ENCODE measurements around the gene HOXB4.

The HOXB4 gene

GRCh38 chr17:48569674-48570324 is 8.4 kb downstream of the HOXB4 start:
- Histone ChIP-seq H4K12ac (ENCODE audit: low read depth, low read length) (no peak overlapping the region), H2BK120ac (ENCODE audit: insufficient read depth, low read length, poor library complexity) (peak overlapping the region; percentile 86), H2AK5ac (ENCODE audit: low read length) (no peak overlapping the region), H3K27me3 (ENCODE audit: insufficient read depth, low read length) (peaks cover 7% of the 10 kb centered on the region), H2BK5ac (ENCODE audit: low read depth, low read length, poor library complexity) (peak overlapping the region; percentile 71), H4K8ac (ENCODE audit: low read depth, low read length) (no peak overlapping the region), H3K79me1 (ENCODE audit: low read length) (peaks cover 13% of the 10 kb centered on the region), H3K9ac (ENCODE audit: low read length) (no peak overlapping the region), H3K4me2 (ENCODE audit: low read length) (peak overlapping the region; percentile 54), H3K18ac (ENCODE audit: low read length) (peak overlapping the region; percentile 26), H3K4me1 (ENCODE audit: control insufficient read depth in 1 of 2, insufficient read depth in 2 of 2, low read length in 2 of 2) (peaks cover 23 to 42% of the 10 kb centered on the region in 2 experiments), H4K91ac (ENCODE audit: low read depth, low read length) (peak overlapping the region; percentile 76), H2AFZ (ENCODE audit: insufficient read depth, low read length, poor library complexity) (no peak overlapping the region), H3K14ac (ENCODE audit: low read length) (peak overlapping the region; percentile 17), H3K79me2 (ENCODE audit: control insufficient read depth, insufficient read depth, low read length, poor library complexity) (no peaks in the 10 kb centered on the region), H3K4ac (ENCODE audit: low read depth, low read length) (peak overlapping the region; percentile 24), H2BK12ac (ENCODE audit: low read length) (peak overlapping the region; percentile 41), H3K9me3 (ENCODE audit: insufficient read depth, low read depth, low read length) (no peaks in the 10 kb centered on the region), H3K27ac (ENCODE audit: low read depth, low read length) (peak overlapping the region; percentile 76), H3K36me3 (ENCODE audit: control insufficient read depth in 1 of 2, insufficient read depth in 2 of 2, low read length in 2 of 2) (no peaks in the 10 kb centered on the region), H3K4me3 (ENCODE audit: low read depth, low read length) (no peak overlapping the region), H3K23ac (ENCODE audit: low read length) (no peak overlapping the region)
- no CpG with 5 or more reads among the region's 6 CpGs for WGBS (ENCODE audit: extremely low coverage, insufficient coverage, insufficient read length)
- no peak for DNase-seq

GRCh38 chr17:48569240-48569582 is 8.9 kb downstream of the HOXB4 start:
- no peak overlapping the region for H2BK120ac ChIP-seq (ENCODE audit: insufficient read depth, low read length, poor library complexity)
- no peak overlapping the region for H3K4ac ChIP-seq (ENCODE audit: low read depth, low read length)
- no peak overlapping the region for H3K9ac ChIP-seq (ENCODE audit: low read length)
- DNase-seq, result no peak
- no peak overlapping the region for H2BK12ac ChIP-seq (ENCODE audit: low read length)
- H3K9me3 ChIP-seq (ENCODE audit: insufficient read depth, low read depth, low read length), result peaks cover 4% of the 10 kb centered on the region
- H4K8ac ChIP-seq (ENCODE audit: low read depth, low read length), result no peak overlapping the region
- H3K27me3 ChIP-seq (ENCODE audit: insufficient read depth, low read length), result peaks cover 11% of the 10 kb centered on the region
- no CpG with 5 or more reads among the region's 3 CpGs for WGBS (ENCODE audit: extremely low coverage, insufficient coverage, insufficient read length)
- no peak overlapping the region for H3K4me2 ChIP-seq (ENCODE audit: low read length)
- H3K4me1 ChIP-seq (ENCODE audit: control insufficient read depth in 1 of 2, insufficient read depth in 2 of 2, low read length in 2 of 2), result peaks cover 27 to 46% of the 10 kb centered on the region in 2 experiments
- H3K23ac ChIP-seq (ENCODE audit: low read length), result no peak overlapping the region
- no peaks in the 10 kb centered on the region for H3K36me3 ChIP-seq (ENCODE audit: control insufficient read depth in 1 of 2, insufficient read depth in 2 of 2, low read length in 2 of 2)
- H2AK5ac ChIP-seq (ENCODE audit: low read length), result no peak overlapping the region
- H3K18ac ChIP-seq (ENCODE audit: low read length), result no peak overlapping the region
- no peak overlapping the region for H2BK5ac ChIP-seq (ENCODE audit: low read depth, low read length, poor library complexity)
- no peaks in the 10 kb centered on the region for H3K79me2 ChIP-seq (ENCODE audit: control insufficient read depth, insufficient read depth, low read length, poor library complexity)
- no peak overlapping the region for H3K4me3 ChIP-seq (ENCODE audit: low read depth, low read length)
- no peak overlapping the region for H4K12ac ChIP-seq (ENCODE audit: low read depth, low read length)
- no peak overlapping the region for H2AFZ ChIP-seq (ENCODE audit: insufficient read depth, low read length, poor library complexity)
- no peak overlapping the region for H3K27ac ChIP-seq (ENCODE audit: low read depth, low read length)
- H4K91ac ChIP-seq (ENCODE audit: low read depth, low read length), result no peak overlapping the region
- peaks cover 17% of the 10 kb centered on the region for H3K79me1 ChIP-seq (ENCODE audit: low read length)
- no peak overlapping the region for H3K14ac ChIP-seq (ENCODE audit: low read length)

- H4K91ac ChIP-seq (ENCODE audit: low read depth, low read length), result peak overlapping the region; percentile 21
- peak overlapping the region; percentile 48 for H2BK12ac ChIP-seq (ENCODE audit: low read length)
- H3K4me3 ChIP-seq (ENCODE audit: low read depth, low read length), result no peak overlapping the region
- H3K79me2 ChIP-seq (ENCODE audit: control insufficient read depth, insufficient read depth, low read length, poor library complexity), result no peaks in the 10 kb centered on the region
- peaks cover 17% of the 10 kb centered on the region for H3K79me1 ChIP-seq (ENCODE audit: low read length)
- H2BK120ac ChIP-seq (ENCODE audit: insufficient read depth, low read length, poor library complexity), result peak overlapping the region; percentile 23
- H3K27me3 ChIP-seq (ENCODE audit: insufficient read depth, low read length), result peaks cover 11% of the 10 kb centered on the region
- whole genome bisulfite sequencing (ENCODE audit: extremely low coverage, insufficient coverage, insufficient read length), result no CpG with 5 or more reads among the region's 33 CpGs
- H2AK5ac ChIP-seq (ENCODE audit: low read length), result no peak overlapping the region
- peak overlapping the region; percentile 44 for H3K14ac ChIP-seq (ENCODE audit: low read length)
- H3K18ac ChIP-seq (ENCODE audit: low read length), result peak overlapping the region; percentile 68
- no peak overlapping the region for H4K12ac ChIP-seq (ENCODE audit: low read depth, low read length)
- no peak overlapping the region for H4K8ac ChIP-seq (ENCODE audit: low read depth, low read length)
- no peak overlapping the region for H3K9ac ChIP-seq (ENCODE audit: low read length)
- no peak overlapping the region for H3K4me2 ChIP-seq (ENCODE audit: low read length)
- H3K27ac ChIP-seq (ENCODE audit: low read depth, low read length), result no peak overlapping the region
- peak overlapping the region; percentile 7 for H3K4ac ChIP-seq (ENCODE audit: low read depth, low read length)
- H3K4me1 ChIP-seq (ENCODE audit: control insufficient read depth in 1 of 2, insufficient read depth in 2 of 2, low read length in 2 of 2), result peaks cover 27 to 44% of the 10 kb centered on the region in 2 experiments
- H2AFZ ChIP-seq (ENCODE audit: insufficient read depth, low read length, poor library complexity), result no peak overlapping the region
- no peak overlapping the region for H3K23ac ChIP-seq (ENCODE audit: low read length)
- no peaks in the 10 kb centered on the region for H3K36me3 ChIP-seq (ENCODE audit: control insufficient read depth in 1 of 2, insufficient read depth in 2 of 2, low read length in 2 of 2)
- DNase-seq, result no peak
- H2BK5ac ChIP-seq (ENCODE audit: low read depth, low read length, poor library complexity), result no peak overlapping the region
- H3K9me3 ChIP-seq (ENCODE audit: insufficient read depth, low read depth, low read length), result peaks cover 4% of the 10 kb centered on the region
These were observed 9.5 kb downstream of the HOXB4 start for GRCh38 chr17:48568499-48569239.

GRCh38 chr17:48567646-48568354 is 10.3 kb downstream of the HOXB4 start:
- Histone ChIP-seq H3K4me3 (ENCODE audit: low read depth, low read length) (no peak overlapping the region), H2AK5ac (ENCODE audit: low read length) (no peak overlapping the region), H3K9ac (ENCODE audit: low read length) (no peak overlapping the region), H3K79me2 (ENCODE audit: control insufficient read depth, insufficient read depth, low read length, poor library complexity) (no peaks in the 10 kb centered on the region), H4K8ac (ENCODE audit: low read depth, low read length) (no peak overlapping the region), H3K14ac (ENCODE audit: low read length) (no peak overlapping the region), H2AFZ (ENCODE audit: insufficient read depth, low read length, poor library complexity) (no peak overlapping the region), H3K9me3 (ENCODE audit: insufficient read depth, low read depth, low read length) (peaks cover 4% of the 10 kb centered on the region), H3K4me2 (ENCODE audit: low read length) (no peak overlapping the region), H3K27me3 (ENCODE audit: insufficient read depth, low read length) (peaks cover 11% of the 10 kb centered on the region), H4K91ac (ENCODE audit: low read depth, low read length) (no peak overlapping the region), H3K27ac (ENCODE audit: low read depth, low read length) (no peak overlapping the region), H2BK120ac (ENCODE audit: insufficient read depth, low read length, poor library complexity) (no peak overlapping the region), H2BK5ac (ENCODE audit: low read depth, low read length, poor library complexity) (no peak overlapping the region), H3K79me1 (ENCODE audit: low read length) (peaks cover 17% of the 10 kb centered on the region), H3K18ac (ENCODE audit: low read length) (no peak overlapping the region), H4K12ac (ENCODE audit: low read depth, low read length) (no peak overlapping the region), H3K4ac (ENCODE audit: low read depth, low read length) (no peak overlapping the region), H3K23ac (ENCODE audit: low read length) (no peak overlapping the region), H3K36me3 (ENCODE audit: control insufficient read depth in 1 of 2, insufficient read depth in 2 of 2, low read length in 2 of 2) (no peaks in the 10 kb centered on the region), H2BK12ac (ENCODE audit: low read length) (no peak overlapping the region), H3K4me1 (ENCODE audit: control insufficient read depth in 1 of 2, insufficient read depth in 2 of 2, low read length in 2 of 2) (peaks cover 26 to 38% of the 10 kb centered on the region in 2 experiments)
- DNase-seq, result no peak
- no CpG with 5 or more reads among the region's 2 CpGs for WGBS (ENCODE audit: extremely low coverage, insufficient coverage, insufficient read length)

Measured in trophoblast cell (in vitro differentiated cells and primary cell).